Stomach smooth muscle (tissue), 2 donors: ENCODE measurements around the gene ARHGEF6.
"Not testable (repeated sequence)": the region's sequence is repeated elsewhere in the genome, so short reads cannot be mapped to it uniquely, and the experiment has no call there.

ENCODE experiments used
- H3K27ac ChIP-seq: one replicate; pipeline ENCODE4 v1.7.0; 2013; ENCODE audit warnings: mild to moderate bottlenecking, low read length, inconsistent platforms
- H3K27me3 ChIP-seq, 2 donors: one replicate each; pipeline ENCODE4 v1.7.0; 2013; ENCODE audit warnings: low read length in 2 of 2; ENCODE audit not compliant: insufficient read depth in 2 of 2, control insufficient read depth in 1 of 2
- H3K36me3 ChIP-seq, 2 donors: one replicate each; pipeline ENCODE4 v1.7.0; 2013; ENCODE audit warnings: low read length in 2 of 2; ENCODE audit not compliant: control insufficient read depth in 2 of 2, insufficient read depth in 2 of 2
- H3K4me1 ChIP-seq: one replicate; pipeline ENCODE4 v1.7.0; 2013; ENCODE audit warnings: low read length; ENCODE audit not compliant: control insufficient read depth, insufficient read depth
- H3K4me3 ChIP-seq, 2 donors: one replicate each; pipeline ENCODE4 v1.7.0; 2013; ENCODE audit warnings: low read length in 2 of 2
- H3K9ac ChIP-seq, 2 donors: one replicate each; pipeline ENCODE4 v1.7.0; 2013; ENCODE audit warnings: low read length in 2 of 2, mild to moderate bottlenecking in 1 of 2
- H3K9me3 ChIP-seq, 2 donors: one replicate each; pipeline ENCODE4 v1.7.0; 2013; ENCODE audit warnings: low read length in 2 of 2; ENCODE audit not compliant: control insufficient read depth in 2 of 2
- donor health status: healthy.
- donor health status: Pancreatic carcinoma.

ARHGEF6 gene

DNA sequence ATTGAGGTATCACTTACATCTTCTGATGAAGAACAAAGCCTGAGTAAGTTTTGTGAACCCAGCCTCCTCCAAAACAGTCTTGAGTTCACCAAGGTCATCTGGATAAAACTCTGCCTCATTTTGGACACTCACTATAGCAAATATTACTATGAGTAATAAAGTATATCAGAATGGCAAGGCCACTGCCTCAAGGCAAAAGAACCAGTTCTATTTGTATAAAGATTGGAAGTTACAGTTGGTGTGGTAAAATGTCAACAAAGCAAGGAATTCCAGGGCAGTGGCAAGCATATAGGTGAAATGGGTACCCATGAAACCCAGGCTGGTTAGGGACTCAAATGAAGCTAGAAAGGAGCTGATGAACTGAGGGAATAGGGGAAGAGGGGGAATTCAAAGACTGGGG lies 2.4 kb upstream of the ARHGEF6 start:
- H3K27ac ChIP-seq = no peak overlapping the region
- no peaks in the 10 kb centered on the region for H3K36me3 ChIP-seq
- H3K4me3 ChIP-seq = no peak overlapping the region
- H3K27me3 ChIP-seq = no peaks in the 10 kb centered on the region
- H3K9ac ChIP-seq = no peak overlapping the region
- H3K4me1 ChIP-seq = peaks cover 4% of the 10 kb centered on the region
- no peaks in the 10 kb centered on the region for H3K9me3 ChIP-seq

DNA sequence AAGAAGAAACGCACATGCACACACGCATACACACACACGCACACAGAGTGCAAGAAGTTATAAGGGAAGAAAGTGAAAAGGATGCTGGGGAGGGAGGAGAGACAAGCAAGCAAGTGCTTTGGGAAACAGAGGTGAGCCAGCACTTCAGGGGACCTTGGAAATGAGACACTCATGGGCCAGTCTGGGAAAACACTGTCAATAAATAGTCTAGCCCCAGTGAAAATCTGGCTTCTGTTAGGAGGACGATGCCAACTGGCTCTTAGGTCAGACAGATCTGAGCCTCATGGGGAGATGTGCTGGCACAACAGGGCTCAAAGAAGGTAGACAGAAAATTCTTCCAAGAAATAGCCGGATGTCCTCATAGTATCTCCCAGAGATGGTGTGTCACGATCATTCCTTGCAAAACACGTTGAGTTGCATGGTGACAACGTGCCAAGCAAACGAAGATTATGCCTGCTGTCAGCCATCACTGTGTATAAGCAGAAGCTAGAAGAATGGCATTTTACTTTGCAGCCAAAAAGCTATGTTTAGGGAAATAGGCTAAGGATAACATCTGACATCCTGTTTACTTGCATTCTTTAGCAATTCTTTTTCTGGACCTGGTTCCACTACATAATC lies 557 bp upstream of the ARHGEF6 start:
- Histone ChIP-seq H3K9ac (no peak overlapping the region), H3K27ac (no peak overlapping the region), H3K4me1 (peaks cover 4% of the 10 kb centered on the region), H3K27me3 (no peaks in the 10 kb centered on the region), H3K4me3 (peak overlapping the region; percentile 30 to 35), H3K36me3 (no peaks in the 10 kb centered on the region), H3K9me3 (no peaks in the 10 kb centered on the region)

DNA sequence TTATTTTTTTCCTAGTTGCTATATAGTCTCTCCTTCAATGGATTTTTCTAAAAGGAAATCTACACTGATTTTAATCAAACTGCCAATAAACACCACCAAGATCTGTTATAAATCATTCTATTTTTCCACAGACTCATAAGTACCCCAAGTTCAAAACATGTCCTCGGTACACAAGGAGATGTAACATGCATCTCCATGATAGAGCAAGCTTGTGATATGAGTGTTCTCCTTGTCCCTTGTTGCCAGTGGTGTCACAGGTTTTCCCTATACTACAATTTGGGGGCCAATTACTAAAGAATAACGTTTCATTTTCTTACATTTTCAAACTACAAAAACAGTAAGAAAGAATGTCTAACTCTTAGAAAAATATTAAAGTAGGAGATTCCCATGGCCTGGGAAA lies 491 bp downstream of the ARHGEF6 start:
- H3K27me3 ChIP-seq = no peaks in the 10 kb centered on the region
- H3K36me3 ChIP-seq = no peaks in the 10 kb centered on the region
- H3K9ac ChIP-seq = no peak overlapping the region
- peaks cover 4% of the 10 kb centered on the region for H3K4me1 ChIP-seq
- H3K27ac ChIP-seq = no peak overlapping the region
- no peak overlapping the region for H3K4me3 ChIP-seq
- no peaks in the 10 kb centered on the region for H3K9me3 ChIP-seq

DNA sequence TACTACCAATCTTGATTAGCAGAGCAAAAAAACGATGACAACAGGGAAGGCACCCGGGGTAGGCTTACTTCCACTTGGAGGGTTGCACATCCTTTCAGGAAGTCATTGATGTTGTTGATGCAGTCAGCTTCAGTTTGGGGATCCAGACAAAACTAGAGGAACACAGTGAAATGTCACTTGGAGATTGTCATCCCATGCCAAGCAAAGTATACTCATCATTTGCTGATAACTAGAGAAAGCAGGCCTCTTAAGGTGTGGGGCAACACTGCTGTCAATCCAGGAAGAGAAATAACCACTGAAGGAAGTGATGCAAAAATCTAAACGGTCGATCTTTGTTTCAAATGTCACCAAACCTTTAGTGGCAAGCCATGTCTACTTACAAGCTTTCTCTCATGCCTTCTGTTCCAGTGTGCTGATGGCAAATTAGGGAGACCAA lies 1.4 kb downstream of the ARHGEF6 start:
- Histone ChIP-seq H3K36me3 (no peaks in the 10 kb centered on the region), H3K27ac (no peak overlapping the region), H3K4me3 (no peak overlapping the region), H3K4me1 (peaks cover 4% of the 10 kb centered on the region), H3K9ac (no peak overlapping the region), H3K27me3 (no peaks in the 10 kb centered on the region), H3K9me3 (no peaks in the 10 kb centered on the region)

DNA sequence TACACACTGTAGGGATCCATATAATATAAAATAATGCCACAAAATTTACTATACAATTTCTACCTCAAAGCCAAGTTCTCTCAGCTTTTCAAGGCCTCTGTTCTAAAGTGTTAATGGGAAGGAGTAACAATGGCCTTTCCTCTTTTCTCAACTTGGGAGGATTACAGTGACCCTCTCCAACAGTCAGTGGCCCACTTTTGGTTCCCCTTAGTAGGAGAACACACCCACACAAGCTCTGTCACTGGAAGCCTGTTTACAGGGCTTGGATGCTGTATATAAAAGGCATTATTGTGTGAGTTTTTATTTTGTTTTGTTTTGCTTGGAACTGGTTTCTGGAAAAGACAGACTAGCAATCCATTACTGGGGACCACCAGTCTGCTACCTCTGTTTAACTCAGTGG lies 1.8 kb downstream of the ARHGEF6 start:
- Histone ChIP-seq H3K27ac (no peak overlapping the region), H3K36me3 (no peaks in the 10 kb centered on the region), H3K9me3 (no peaks in the 10 kb centered on the region), H3K4me3 (no peak overlapping the region), H3K9ac (no peak overlapping the region), H3K4me1 (peaks cover 4% of the 10 kb centered on the region), H3K27me3 (no peaks in the 10 kb centered on the region)

DNA sequence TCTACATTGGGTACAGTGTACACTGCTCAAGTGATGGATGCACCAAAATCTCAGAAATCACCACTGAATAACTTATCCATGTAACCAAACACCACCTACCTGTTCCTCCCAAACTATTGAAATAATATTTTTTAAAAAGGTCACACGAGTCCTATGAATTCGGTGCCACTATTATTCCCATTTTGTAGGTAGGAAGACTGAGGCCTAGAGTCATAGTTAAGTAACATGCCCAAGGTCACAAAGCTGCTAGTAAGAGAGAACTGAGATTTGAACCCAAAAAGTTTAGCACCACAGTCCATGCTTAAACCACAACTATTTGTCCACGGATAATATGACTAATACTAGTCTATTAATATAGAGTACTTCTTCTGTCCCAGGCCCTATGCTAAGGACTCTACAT lies 2.7 kb downstream of the ARHGEF6 start:
- H3K4me1 ChIP-seq = peaks cover 4% of the 10 kb centered on the region
- H3K27ac ChIP-seq = no peak overlapping the region
- no peaks in the 10 kb centered on the region for H3K27me3 ChIP-seq
- no peak overlapping the region for H3K9ac ChIP-seq
- no peaks in the 10 kb centered on the region for H3K9me3 ChIP-seq
- H3K36me3 ChIP-seq = no peaks in the 10 kb centered on the region
- no peak overlapping the region for H3K4me3 ChIP-seq

DNA sequence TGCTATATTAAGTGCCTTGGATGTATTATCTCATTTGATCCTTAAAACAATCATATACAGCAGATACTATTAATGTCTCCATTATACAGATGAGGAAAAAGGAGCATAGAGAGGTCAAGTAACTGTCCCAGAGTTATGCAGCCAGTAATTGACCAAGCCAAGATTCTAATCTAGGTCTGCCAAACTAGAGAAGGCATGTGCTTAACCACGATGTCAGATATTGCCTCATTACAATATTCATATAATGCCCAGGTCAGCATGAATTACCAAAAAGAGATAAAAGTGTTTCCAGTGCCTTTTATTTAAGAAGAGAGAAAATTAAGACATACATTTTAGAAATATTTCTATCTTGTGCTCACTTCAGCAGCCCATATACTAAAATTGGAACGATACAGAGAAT lies 7.1 kb downstream of the ARHGEF6 start:
- H3K27ac ChIP-seq = no peak overlapping the region
- peaks cover 0 to 3% of the 10 kb centered on the region in 2 donors for H3K27me3 ChIP-seq
- H3K4me1 ChIP-seq = no peaks in the 10 kb centered on the region
- no peaks in the 10 kb centered on the region for H3K9me3 ChIP-seq
- no peaks in the 10 kb centered on the region for H3K36me3 ChIP-seq
- no peak overlapping the region for H3K4me3 ChIP-seq
- no peak overlapping the region for H3K9ac ChIP-seq

DNA sequence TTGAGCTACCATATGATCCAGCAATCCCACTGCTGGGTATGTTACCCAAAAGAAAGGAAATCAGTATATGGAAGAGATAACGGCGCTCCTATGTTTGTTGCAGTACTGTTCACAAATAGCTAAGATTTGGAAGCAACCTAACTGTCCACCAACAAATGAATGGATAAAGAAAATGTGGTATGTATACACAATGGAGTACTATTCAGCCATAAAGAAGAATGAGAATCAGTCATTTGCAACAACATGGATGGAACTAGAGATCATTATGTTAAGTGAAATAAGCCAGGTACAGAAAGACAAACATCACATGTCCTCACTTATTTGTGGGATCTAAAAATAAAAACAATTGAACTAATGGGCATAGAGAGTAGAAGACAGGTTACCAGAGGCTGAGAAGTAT lies 8.9 kb downstream of the ARHGEF6 start:
- H3K9ac ChIP-seq = not testable (repeated sequence)

DNA sequence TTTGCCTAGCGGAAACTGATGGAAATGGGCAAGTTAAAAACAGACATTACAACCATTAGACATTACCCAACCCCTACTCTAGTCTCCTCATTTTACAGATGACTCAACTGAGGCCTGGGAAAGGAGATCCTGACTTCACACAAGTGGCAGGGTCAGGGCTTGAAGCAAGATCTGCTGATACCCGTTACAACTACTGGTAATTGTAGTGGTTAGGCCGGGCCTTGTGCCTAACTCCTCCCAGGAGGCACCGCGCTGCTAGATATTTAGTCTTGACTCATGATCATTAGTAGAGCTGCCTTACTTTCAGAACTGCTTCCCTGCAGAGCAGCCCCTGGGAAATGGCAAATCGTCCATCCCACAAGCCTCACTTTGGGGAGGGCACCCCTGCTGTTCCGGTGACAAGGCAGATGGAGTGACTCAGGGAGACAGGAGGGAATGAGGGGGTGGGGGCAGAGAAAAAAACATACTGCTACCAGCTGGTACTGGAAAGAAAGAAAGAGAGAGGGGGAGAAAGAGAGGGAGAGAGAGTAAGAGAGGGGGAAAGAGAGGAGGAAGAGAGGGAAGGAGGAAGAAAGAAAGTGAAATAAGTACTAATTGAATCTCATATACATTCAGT lies 12.2 kb downstream of the ARHGEF6 start:
- no peak overlapping the region for H3K4me3 ChIP-seq
- no peaks in the 10 kb centered on the region for H3K4me1 ChIP-seq
- no peaks in the 10 kb centered on the region for H3K36me3 ChIP-seq
- peak overlapping the region in 1 of 2 donors; percentile 6 for H3K9ac ChIP-seq
- no peaks in the 10 kb centered on the region for H3K9me3 ChIP-seq
- H3K27me3 ChIP-seq = peaks cover 0 to 3% of the 10 kb centered on the region in 2 donors
- H3K27ac ChIP-seq = peak overlapping the region; percentile 60

More for the DNA sequence above, 8.9 kb downstream of the ARHGEF6 start:
- H3K27ac ChIP-seq, H3K4me1 ChIP-seq, H3K36me3 ChIP-seq, H3K9me3 ChIP-seq, H3K27me3 ChIP-seq, H3K4me3 ChIP-seq: not testable (repeated sequence)

DNA sequence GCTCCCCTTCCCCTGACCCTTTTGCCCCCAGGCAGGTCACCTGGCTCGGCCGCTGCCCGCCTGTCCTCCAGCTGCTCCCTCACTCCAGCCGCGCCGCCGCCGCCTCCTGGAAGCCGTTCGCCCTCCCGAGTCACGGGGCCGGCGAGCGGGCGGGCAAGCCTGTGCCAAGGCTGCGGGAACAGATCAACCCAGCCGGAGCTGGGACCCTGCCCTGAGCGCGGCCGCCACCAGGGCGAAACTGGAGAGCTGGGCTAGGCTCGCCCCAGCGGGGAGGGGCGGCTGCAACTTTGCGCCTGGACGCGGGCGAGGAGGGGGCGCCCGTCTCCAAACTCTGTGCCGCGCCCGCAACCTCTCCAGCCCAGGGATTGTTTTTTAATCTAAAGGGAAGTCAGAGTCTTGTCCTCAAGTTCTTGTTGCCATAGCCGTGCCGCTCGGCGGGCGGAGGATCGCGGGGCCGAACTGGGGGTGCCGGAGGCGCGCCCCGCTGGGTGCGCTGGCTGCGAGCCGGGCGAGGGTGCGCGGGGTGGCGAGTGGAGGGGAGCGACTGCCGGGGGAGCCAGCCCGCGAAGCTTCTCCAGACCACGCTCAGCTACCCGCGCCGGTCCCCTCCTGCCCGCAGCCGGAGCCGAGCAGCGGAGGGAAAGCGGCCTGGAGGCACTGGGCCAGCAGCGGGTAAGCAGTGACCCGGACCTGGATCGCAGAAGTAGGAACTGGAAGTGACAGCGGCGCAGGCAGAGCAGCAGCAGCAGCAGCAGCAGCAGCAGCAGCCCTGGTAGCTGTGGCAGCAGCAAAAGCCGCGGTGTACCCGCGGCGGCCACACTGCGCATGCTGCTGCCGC lies 13.4 kb downstream of the ARHGEF6 start:
- Histone ChIP-seq H3K4me3 (peak overlapping the region; percentile 62 to 74), H3K9me3 (no peaks in the 10 kb centered on the region), H3K4me1 (no peaks in the 10 kb centered on the region), H3K36me3 (no peaks in the 10 kb centered on the region), H3K27me3 (no peaks in the 10 kb centered on the region), H3K9ac (peak overlapping the region; percentile 53 to 64), H3K27ac (peak overlapping the region; percentile 60)

DNA sequence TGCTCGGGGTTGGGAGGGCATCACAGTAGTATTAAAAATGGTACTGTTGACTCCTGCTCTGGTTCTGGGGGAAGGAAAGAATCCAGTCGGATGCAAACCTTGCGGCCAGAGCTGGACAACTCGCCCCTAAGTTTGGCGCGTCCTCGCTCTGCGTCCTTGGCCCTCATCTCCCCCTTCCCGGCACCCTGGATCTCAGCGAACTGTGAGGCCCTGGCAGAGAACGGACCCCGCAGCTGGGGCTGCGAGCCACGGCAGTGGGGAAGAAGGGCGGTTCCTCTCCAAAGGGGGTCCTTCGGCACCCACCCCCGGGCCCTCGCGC lies 14.0 kb downstream of the ARHGEF6 start:
- H3K9me3 ChIP-seq = no peaks in the 10 kb centered on the region
- peak overlapping the region; percentile 60 for H3K27ac ChIP-seq
- peak overlapping the region; percentile 62 to 74 for H3K4me3 ChIP-seq
- H3K9ac ChIP-seq = peak overlapping the region; percentile 21 to 53
- H3K36me3 ChIP-seq = no peaks in the 10 kb centered on the region
- H3K4me1 ChIP-seq = no peaks in the 10 kb centered on the region
- no peaks in the 10 kb centered on the region for H3K27me3 ChIP-seq
